HG03354 (cell line): ENCODE results near the gene ART5.
A peak's percentile ranks its signal among the peaks of the same experiment; 100 is the strongest.
"Not testable (repeated sequence)": the region's sequence is repeated elsewhere in the genome, so short reads cannot be mapped to it uniquely, and the experiment has no call there.

Source experiments
- ATAC-seq: cut with Tn5 transposase; IDR thresholded peaks from one replicate; pipeline ENCODE4 v1.9.1; 2021; ENCODE audit warnings: mild to moderate bottlenecking; ENCODE audit not compliant: unreplicated experiment, poor library complexity, severe bottlenecking

ART5 gene

DNA sequence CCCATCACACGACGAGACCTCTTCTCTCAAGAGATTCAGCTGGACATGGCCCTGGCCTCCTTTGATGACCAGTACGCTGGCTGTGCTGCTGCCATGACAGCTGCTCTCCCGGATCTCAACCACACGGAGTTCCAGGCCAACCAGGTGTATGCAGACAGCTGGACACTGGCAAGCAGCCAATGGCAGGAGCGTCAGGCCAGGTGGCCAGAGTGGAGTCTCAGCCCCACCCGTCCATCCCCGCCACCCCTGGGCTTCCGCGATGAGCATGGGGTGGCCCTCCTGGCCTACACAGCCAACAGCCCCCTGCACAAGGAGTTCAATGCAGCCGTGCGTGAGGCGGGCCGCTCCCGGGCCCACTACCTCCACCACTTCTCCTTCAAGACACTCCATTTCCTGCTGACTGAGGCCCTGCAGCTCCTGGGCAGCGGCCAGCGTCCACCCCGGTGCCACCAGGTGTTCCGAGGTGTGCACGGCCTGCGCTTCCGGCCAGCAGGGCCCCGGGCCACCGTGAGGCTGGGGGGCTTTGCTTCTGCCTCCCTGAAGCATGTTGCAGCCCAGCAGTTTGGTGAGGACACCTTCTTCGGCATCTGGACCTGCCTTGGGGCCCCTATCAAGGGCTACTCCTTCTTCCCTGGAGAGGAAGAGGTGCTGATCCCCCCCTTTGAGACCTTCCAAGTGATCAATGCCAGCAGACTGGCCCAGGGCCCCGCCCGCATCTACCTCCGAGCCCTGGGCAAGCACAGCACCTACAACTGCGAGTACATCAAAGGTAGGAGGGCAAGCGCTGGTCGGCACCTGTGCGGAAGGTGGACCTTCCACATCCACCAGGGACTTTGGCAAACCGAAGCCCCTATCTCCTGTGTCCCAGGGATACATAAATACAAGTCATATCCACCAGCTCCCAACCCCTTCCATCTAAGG is 18.1 kb upstream of the ART5 start:
- ATAC-seq = no peak

- ATAC-seq = no peak
Observed at GRCh38 chr11:3658252-3658651, 16.5 kb upstream of the ART5 start.

- ATAC-seq = not testable (repeated sequence)
Observed at GRCh38 chr11:3657331-3657730, 15.5 kb upstream of the ART5 start.

GRCh38 chr11:3655547-3655946 is 13.8 kb upstream of the ART5 start:
- no peak for ATAC-seq

GRCh38 chr11:3652514-3652913 is 10.7 kb upstream of the ART5 start:
- ATAC-seq = not testable (repeated sequence)

GRCh38 chr11:3649374-3649773 is 7.6 kb upstream of the ART5 start:
- not testable (repeated sequence) for ATAC-seq

- ATAC-seq = not testable (repeated sequence)
Observed at GRCh38 chr11:3648843-3649242, 7.1 kb upstream of the ART5 start.

DNA sequence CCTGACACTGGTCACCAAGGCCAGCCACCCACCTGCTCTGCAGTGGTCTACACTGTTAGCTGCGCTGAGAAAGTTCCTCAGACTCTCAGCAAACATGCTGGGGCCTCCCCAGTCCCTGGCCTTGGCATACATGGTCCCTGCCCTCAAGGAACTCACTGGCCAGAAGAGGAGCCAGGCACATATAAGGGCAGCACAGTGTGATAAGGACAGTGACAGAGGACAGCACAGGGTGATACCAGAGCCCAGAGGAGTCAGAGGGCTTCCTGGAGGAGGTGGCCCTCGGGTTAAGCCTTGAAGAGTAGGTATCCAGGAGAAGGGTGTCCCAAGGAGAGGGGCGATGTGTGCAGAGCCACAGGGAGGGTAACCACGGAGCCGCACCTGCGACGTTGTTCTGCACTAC is 3.8 kb upstream of the ART5 start:
- ATAC-seq = no peak

GRCh38 chr11:3644817-3645235 is 3.0 kb upstream of the ART5 start, which contains the start of gene ART1:
TSS of gene ART1 (plus strand) at chr11:3645128. CDS start at chr11:3659214, 14,086 bp downstream.
- ATAC-seq = no peak

- not testable (repeated sequence) for ATAC-seq
Observed at GRCh38 chr11:3643102-3643546, 1.3 kb upstream of the ART5 start.

- peak; percentile 46 for ATAC-seq
Observed at GRCh38 chr11:3642071-3642951, 519 bp upstream of the ART5 start.

GRCh38 chr11:3641191-3641590 is 601 bp downstream of the ART5 start:
- ATAC-seq = no peak

GRCh38 chr11:3639841-3640240 is 2.0 kb downstream of the ART5 start:
- ATAC-seq = no peak

DNA sequence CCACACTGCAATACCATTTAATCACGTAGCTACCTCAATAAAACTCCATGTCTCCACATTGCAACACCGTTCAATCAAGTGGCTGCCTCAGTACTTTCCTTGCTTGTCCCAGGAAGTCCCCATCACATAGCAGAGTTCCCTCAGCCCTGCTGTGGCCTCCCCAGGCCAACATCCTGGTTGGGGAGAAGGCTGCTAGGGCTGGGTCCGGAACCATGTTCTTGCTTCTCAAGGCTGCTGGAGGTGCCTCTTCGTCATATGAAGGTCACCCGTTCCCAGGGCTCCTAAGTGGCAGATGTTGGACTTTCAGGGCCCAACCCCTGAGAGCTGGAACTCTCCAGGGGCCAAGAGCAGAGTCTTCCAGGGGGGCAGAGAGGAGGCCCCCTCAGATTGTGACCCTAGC is 3.3 kb downstream of the ART5 start:
- no peak for ATAC-seq

- ATAC-seq = no peak
Observed at GRCh38 chr11:3637201-3637600, 4.6 kb downstream of the ART5 start.

- no peak for ATAC-seq
Observed at GRCh38 chr11:3635641-3636375, 6.0 kb downstream of the ART5 start.

DNA sequence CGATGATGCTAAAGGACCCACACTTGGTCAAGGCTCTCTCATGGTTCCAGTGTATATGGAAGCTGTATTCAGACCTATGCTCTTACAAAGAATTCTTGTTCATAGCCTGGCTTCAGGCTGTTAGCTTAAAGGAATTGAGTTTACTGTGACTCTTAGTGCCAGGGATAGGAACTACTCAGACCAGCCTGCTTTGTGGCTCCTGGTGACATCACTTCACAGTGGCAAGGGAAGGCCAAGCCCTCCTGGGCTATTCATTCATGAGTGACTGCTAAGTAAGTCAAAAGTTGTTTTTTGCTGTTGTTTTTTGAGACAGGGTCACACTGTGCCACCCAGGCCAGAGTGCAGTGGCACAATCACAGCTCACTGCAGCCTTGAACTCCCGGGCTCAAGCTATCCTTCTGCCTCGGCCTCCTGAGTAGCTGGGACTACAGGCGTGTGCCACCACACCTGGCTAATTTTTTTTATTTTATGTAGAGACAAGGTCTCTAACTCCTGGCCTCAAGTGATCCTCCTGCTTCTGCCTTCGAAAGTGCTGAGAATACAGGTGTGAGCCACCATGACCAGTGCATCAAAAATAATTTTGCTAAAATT is 9.6 kb downstream of the ART5 start:
- no peak for ATAC-seq

- ATAC-seq = no peak
Observed at GRCh38 chr11:3631331-3631730, 10.5 kb downstream of the ART5 start.

DNA sequence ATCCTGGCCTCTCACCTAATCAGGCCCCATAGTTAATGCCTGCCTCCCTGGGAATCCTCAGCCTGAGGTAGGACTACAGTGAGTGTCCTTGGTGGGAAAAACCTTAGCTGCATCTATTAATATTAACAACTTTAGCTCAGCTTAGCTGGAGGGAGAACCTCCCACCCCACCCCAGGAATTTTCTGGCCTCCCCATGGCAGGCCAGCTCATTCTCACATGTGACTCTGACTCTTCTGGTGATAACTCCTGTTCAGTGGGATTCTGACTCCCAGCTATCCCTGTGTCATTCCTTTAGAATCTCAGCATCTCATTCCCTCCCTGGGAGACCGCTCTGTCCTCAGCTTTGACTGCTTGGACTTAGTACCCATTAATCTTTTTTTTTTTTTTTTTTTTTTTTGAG is 14.5 kb downstream of the ART5 start:
- ATAC-seq = no peak
